Stimulated activated effector memory CD8-positive, alpha-beta T cell treated with anti-CD3 and anti-CD28 coated beads, Interleukin-12 subunit alpha, Interleukin-12 subunit beta, amount 100 ng/mL, for 72 hours (primary cell): ENCODE results near the gene COL25A1.

Source experiments
- ATAC-seq: fragments of 150-1000 bp; cut with Tn5 transposase; 2 replicates; pipeline ENCODE4 v1.10.0; 2021
- DNase-seq, 2 donors: peaks; one replicate each; pipeline ENCODE4 v3.0.0; 2021 to 2022; ENCODE audit warnings: low spot score in 2 of 2
- H3K27ac Mint-ChIP-seq: one replicate; pipeline ENCODE4 v1.8.0; 2022; ENCODE audit warnings: mild to moderate bottlenecking, mixed read lengths
- H3K36me3 Mint-ChIP-seq: one replicate; pipeline ENCODE4 v1.8.0; 2022; ENCODE audit warnings: mild to moderate bottlenecking, mixed read lengths
- H3K4me1 Mint-ChIP-seq: one replicate; pipeline ENCODE4 v1.8.0; 2022; ENCODE audit warnings: mixed read lengths
- H3K4me3 Mint-ChIP-seq: one replicate; pipeline ENCODE4 v1.8.0; 2022; ENCODE audit warnings: mild to moderate bottlenecking, mixed read lengths
- H3K9me3 Mint-ChIP-seq: one replicate; pipeline ENCODE4 v1.8.0; 2022; ENCODE audit warnings: mixed read lengths

Gene COL25A1

DNA sequence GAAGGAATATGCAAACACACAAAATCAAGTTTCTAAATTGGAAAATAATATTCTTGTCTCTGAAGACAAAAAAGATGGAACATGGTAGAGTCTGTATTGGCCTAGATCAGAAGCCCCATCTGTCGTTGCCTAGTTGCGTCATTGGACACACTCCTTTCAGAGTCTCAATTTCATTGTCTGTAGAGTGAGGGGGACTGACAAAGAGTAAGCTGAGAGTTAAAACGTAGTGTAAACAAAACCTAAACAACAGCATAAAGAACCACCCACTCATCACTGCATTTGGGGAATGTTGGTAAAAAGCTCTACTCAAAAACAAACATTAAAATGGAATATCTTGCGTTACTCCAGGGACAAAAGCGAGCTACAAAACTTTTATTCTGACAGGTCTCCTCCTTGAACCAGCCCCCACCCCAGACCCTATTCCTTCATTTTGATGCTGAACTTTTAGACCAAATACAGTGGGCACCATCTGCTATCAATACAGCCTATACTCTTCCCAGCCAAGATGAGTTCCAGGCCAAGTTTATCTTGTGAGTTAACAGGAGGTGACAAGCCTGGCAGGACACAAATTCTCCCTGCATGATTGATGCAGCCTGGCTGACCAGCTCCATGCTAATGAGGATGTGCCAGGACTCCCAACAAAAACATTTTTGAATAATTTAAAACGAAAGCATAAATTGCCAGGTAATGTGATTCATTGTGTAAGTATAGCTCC lies 125.2 kb downstream of the COL25A1 start:
- H3K36me3 Mint-ChIP-seq, result no peaks in the 10 kb centered on the region
- H3K9me3 Mint-ChIP-seq, result no peaks in the 10 kb centered on the region
- no peak overlapping the region for H3K27ac Mint-ChIP-seq
- no peaks in the 10 kb centered on the region for H3K4me1 Mint-ChIP-seq
- DNase-seq (no peak), ATAC-seq (no peak)
- no peak overlapping the region for H3K4me3 Mint-ChIP-seq

DNA sequence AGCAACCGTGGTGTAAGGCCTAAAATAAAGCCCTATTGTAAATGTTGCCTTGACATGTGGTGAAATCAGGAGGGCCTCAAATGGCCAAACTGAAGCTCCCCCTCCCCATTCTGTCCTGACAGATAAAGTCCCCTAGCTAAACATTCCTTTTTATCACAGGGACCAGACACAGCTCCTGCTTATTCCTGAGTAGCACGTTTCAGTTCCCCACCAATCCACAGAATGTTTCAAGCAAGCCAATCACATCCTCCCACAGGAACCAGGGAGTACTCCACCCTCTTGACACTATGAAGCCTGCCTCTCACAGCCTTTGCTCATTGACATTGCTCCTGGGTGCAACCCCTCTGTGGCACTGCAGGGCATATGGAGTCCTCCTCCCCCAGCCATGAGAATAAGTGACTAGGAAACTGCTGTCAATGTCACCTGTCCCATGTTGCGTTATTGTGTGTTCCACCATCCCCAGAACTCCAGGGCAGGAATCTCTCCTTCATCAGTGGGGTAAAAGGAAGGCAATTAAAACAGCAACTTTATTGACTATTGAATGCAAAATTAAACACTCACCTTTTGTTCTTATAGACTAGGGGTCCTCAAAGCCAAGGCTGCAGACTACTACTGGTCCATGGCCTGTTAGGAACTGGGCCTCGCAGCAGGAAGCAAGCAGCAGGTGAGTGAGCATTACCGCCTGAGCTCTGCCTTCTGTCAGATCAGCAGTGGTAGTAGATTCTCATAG lies 128.1 kb downstream of the COL25A1 start:
- no peak for DNase-seq
- H3K27ac Mint-ChIP-seq, result no peak overlapping the region
- ATAC-seq, result no peak
- H3K4me1 Mint-ChIP-seq, result no peaks in the 10 kb centered on the region
- H3K9me3 Mint-ChIP-seq, result no peaks in the 10 kb centered on the region
- H3K4me3 Mint-ChIP-seq, result no peak overlapping the region
- H3K36me3 Mint-ChIP-seq, result no peaks in the 10 kb centered on the region

DNA sequence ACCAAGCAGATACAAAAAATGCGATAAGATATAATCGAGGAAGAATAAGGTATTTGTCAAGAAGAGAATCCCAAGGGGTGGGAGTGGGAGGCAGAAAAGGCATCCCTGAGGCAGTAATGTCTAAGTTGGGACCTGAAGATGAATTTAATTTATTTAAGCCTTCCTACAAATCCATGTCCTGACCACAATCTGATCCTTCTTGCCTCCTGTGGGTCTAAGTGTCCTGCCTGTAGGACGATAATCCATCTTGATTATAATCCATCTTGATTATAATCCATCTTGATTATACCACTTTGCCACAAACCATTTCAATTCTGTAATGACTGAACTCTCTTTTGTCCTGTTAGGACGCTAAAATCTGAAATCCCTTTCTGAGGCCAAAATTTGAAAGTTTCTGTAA lies 130.2 kb downstream of the COL25A1 start:
- Mint-ChIP-seq H3K27ac (no peak overlapping the region), H3K4me3 (no peak overlapping the region), H3K4me1 (no peaks in the 10 kb centered on the region), H3K9me3 (no peaks in the 10 kb centered on the region), H3K36me3 (no peaks in the 10 kb centered on the region)
- ATAC-seq (no peak), DNase-seq (no peak)

DNA sequence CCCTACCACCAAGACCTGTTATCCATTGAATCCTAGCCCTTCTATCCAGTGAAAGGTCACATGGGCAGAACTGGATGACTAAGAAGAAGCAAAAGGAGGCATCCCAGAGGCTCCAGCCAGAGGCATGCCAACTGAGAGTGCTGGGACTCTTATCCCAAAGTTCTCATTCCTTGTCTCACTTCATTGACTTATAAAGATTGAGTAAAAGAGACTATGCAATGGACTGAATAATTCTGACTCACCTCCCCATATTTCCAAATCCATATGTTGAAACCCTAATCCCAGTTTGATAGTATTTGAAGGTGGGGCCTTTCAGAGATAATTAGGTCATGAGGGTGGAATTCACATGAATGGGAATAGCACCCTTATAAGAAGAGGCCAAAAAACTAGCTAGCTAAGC lies 131.4 kb downstream of the COL25A1 start:
- DNase-seq, result no peak
- Mint-ChIP-seq H3K36me3 (no peaks in the 10 kb centered on the region), H3K27ac (no peak overlapping the region), H3K4me3 (no peak overlapping the region), H3K9me3 (no peaks in the 10 kb centered on the region), H3K4me1 (no peaks in the 10 kb centered on the region)
- ATAC-seq, result no peak

DNA sequence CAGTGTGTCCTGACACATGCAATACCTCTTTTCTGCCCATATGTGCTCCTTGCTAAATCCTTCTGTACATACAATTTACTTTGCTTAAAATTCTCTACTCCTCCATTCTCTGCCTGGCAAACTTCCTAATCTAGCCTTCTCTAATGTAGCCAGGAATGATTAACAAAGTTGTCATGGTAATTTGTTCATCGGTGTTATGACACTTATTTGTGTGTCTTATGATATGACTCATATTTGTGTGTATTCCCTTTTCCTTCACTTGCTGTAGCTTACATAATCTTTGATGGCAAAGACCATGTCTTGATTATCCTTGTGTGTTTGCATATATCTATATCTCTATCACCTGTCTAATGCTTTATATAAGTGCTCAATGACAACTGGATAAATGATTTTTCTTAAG lies 133.3 kb downstream of the COL25A1 start:
- H3K27ac Mint-ChIP-seq, result no peak overlapping the region
- no peak overlapping the region for H3K4me3 Mint-ChIP-seq

DNA sequence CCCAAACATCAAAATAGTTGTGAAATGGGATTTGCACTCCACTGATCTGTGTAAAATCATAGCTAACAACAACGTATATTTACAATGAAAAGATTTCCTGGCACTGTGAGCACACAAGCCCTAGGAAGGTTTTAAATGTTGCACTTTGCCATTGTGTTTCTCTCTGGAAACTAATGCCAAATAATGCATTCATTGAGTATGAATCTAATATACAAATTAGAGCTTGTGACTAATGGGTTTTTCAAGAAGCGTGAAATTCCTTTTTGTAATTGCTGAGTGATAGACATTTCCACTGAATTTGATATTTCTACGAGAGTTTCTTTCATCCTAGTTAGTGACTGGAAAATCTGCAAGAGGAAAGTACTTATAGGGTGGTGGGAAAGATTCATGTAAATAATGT lies 135.9 kb downstream of the COL25A1 start:
- Mint-ChIP-seq H3K9me3 (no peaks in the 10 kb centered on the region), H3K4me3 (no peak overlapping the region), H3K36me3 (no peaks in the 10 kb centered on the region), H3K27ac (no peak overlapping the region), H3K4me1 (no peaks in the 10 kb centered on the region)
- ATAC-seq (no peak), DNase-seq (no peak)

More for the DNA sequence above, 133.3 kb downstream of the COL25A1 start:
- no peaks in the 10 kb centered on the region for H3K36me3 Mint-ChIP-seq
- ATAC-seq (no peak), DNase-seq (no peak)
- no peaks in the 10 kb centered on the region for H3K4me1 Mint-ChIP-seq
- H3K9me3 Mint-ChIP-seq, result no peaks in the 10 kb centered on the region

DNA sequence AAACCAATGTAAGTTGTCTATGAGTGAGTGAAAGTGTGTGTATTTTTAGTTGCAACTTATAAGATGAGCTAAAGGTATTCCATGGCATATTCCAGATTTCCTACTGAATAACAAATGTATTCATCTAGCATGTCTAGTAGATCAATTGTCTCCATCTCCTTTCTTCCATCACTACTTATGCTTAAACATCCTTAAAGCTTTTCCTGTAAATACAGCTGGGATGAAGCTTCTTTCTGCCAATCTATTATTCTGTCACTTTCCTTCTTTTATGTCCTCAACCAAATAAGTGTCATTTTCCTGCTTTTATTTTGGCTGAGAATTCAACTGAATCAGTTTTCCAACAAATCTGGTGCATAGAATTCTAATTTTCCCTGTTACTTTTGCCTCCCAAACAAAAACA lies 136.3 kb downstream of the COL25A1 start:
- Mint-ChIP-seq H3K36me3 (no peaks in the 10 kb centered on the region), H3K27ac (no peak overlapping the region), H3K4me3 (no peak overlapping the region), H3K4me1 (no peaks in the 10 kb centered on the region), H3K9me3 (no peaks in the 10 kb centered on the region)
- no peak for DNase-seq
- ATAC-seq, result no peak

DNA sequence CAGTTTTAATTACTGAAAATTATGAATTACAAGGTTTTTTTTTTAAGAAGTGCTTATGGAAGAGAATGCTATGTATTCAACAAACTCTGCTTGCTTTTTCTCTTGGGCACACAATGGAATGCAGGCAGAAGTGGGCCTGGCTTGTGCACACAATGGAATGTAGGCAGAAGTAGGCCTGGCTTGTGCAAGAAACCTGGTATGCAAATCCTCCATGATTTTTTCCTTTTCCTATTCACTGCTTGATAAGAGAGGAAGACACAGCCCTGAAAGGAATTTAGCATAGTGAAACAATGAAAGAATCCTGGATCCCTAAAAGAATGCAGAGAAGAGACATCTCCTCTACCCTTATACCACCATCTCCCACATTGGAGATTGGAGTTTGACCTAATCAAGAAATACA lies 138.4 kb downstream of the COL25A1 start:
- Mint-ChIP-seq H3K9me3 (no peaks in the 10 kb centered on the region), H3K27ac (no peak overlapping the region), H3K4me1 (no peaks in the 10 kb centered on the region), H3K4me3 (no peak overlapping the region), H3K36me3 (no peaks in the 10 kb centered on the region)
- ATAC-seq (no peak), DNase-seq (no peak)

DNA sequence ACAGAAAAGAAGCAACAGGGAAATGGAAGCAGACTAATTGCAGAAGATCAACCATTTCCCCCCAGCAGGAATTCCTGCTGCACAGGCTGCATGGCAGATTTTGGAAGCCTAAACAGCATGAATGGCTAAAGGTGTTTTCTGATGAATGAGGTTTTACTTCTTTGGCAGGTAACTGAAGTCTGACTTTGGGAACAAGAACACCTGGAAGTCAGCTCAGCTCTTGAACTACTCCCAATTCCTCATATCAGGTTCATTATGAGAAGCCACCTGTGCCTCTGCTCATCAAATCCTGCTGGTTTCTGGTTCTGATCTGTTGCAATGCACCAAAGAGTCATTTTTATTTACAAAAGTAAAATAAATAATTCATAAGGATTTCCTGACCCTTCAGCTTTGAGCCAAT lies 139.0 kb downstream of the COL25A1 start:
- ATAC-seq (no peak), DNase-seq (no peak)
- H3K27ac Mint-ChIP-seq, result no peak overlapping the region
- no peaks in the 10 kb centered on the region for H3K4me1 Mint-ChIP-seq
- H3K4me3 Mint-ChIP-seq, result no peak overlapping the region
- H3K9me3 Mint-ChIP-seq, result no peaks in the 10 kb centered on the region
- no peaks in the 10 kb centered on the region for H3K36me3 Mint-ChIP-seq

DNA sequence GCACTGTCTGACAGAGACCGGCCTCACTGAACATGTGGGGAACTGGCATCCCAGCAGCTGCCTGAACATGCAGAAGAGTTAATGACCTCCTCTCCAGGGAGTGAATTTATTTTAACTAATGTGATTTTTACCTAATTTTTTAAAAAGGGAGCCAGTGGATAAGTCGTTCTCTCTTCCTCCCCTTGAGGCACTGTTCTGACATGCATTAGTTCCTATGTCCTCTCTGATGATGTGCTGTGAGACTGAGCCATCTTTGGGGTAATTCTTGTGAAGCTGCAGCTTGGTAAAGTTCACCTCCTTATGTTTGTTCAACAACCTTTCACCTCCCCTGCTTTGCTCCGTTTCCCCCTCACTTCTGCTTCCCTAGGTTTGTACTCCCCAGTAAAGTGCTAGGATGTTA lies 139.7 kb downstream of the COL25A1 start:
- ATAC-seq (no peak), DNase-seq (no peak)
- Mint-ChIP-seq H3K36me3 (no peaks in the 10 kb centered on the region), H3K4me3 (no peak overlapping the region), H3K9me3 (no peaks in the 10 kb centered on the region), H3K27ac (no peak overlapping the region), H3K4me1 (no peaks in the 10 kb centered on the region)

DNA sequence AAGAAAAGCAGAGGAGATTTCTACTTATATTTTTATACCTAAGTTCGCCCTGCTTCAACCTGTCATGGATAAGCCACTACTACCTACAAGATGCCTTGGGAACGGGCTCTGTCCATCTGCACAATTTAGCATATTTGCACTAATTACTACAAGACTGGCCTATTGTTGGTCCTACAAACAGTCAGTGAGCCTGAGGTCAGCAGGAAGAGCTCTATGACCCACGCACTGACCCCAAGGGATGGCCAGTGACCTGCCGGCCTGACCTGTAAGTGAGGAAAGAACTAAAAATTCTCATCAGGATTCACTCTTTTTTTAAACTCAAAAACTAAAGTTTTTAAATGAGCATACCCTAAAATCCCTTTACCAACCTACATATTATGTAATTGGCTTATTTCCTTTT lies 142.0 kb downstream of the COL25A1 start:
- H3K36me3 Mint-ChIP-seq, result no peaks in the 10 kb centered on the region
- H3K4me3 Mint-ChIP-seq, result no peak overlapping the region
- H3K4me1 Mint-ChIP-seq, result no peaks in the 10 kb centered on the region
- DNase-seq (no peak), ATAC-seq (no peak)
- H3K27ac Mint-ChIP-seq, result no peak overlapping the region
- H3K9me3 Mint-ChIP-seq, result no peaks in the 10 kb centered on the region

DNA sequence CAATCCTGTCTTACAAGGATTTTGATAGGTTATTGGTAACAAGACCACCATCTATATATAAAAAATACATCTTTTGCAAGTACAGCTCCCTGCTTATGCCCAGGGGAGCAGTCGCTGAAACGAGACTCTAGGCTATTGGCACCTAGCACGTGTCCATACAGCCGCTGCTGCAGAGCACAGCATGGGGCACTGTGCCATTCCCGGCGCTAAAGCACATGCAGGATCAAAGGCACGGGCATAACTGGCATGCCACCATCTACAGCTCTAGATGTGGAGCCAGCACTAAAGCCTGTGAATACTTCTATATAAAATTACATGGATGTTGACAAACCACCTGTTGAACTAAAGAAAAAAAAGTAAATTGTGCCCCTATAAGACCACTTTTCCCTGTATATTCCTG lies 144.8 kb downstream of the COL25A1 start:
- Mint-ChIP-seq H3K36me3 (no peaks in the 10 kb centered on the region), H3K4me1 (no peaks in the 10 kb centered on the region), H3K4me3 (no peak overlapping the region), H3K27ac (no peak overlapping the region), H3K9me3 (no peaks in the 10 kb centered on the region)
- ATAC-seq, result no peak
- DNase-seq, result no peak

DNA sequence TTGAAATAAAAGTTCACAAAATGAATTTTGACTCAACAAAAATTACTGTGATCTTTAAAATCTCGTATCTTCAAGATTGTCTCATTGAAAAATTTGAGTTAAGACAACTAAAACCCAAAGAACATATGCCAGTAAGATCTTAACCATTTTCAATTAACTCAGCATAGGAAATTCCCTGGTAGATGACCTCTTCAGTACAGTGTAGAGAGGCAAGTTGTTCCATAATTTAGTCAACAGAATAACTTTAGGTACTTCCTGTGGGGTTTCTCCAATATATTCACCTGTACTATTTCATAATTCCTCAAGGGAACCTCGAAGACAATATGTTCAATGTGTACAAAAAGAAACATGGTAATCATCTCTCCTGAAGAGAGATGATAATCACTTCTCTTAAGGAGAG lies 145.3 kb downstream of the COL25A1 start:
- ATAC-seq, result no peak
- Mint-ChIP-seq H3K9me3 (no peaks in the 10 kb centered on the region), H3K27ac (no peak overlapping the region), H3K4me3 (no peak overlapping the region), H3K36me3 (no peaks in the 10 kb centered on the region), H3K4me1 (no peaks in the 10 kb centered on the region)
- no peak for DNase-seq

DNA sequence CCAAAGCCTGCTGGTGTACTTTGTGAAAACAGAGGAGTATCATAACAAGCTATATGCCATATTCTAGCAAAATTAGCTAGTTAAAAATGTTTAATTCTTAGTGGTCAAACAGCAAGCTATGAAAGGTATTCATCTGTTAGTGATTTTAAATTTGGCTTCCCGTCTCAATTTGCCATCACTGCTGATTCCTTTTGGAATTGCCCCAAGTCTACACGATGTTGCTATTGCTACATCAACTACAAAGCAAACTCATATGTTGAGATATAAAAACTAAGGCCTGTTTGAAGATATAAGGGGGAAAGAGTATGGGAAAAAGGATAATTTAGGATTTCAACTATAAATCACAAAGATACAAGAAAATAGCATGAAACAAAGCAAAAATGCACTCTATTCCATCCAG lies 146.1 kb downstream of the COL25A1 start:
- Mint-ChIP-seq H3K27ac (no peak overlapping the region), H3K4me1 (no peaks in the 10 kb centered on the region), H3K36me3 (no peaks in the 10 kb centered on the region), H3K4me3 (no peak overlapping the region), H3K9me3 (no peaks in the 10 kb centered on the region)
- ATAC-seq (no peak), DNase-seq (no peak)

DNA sequence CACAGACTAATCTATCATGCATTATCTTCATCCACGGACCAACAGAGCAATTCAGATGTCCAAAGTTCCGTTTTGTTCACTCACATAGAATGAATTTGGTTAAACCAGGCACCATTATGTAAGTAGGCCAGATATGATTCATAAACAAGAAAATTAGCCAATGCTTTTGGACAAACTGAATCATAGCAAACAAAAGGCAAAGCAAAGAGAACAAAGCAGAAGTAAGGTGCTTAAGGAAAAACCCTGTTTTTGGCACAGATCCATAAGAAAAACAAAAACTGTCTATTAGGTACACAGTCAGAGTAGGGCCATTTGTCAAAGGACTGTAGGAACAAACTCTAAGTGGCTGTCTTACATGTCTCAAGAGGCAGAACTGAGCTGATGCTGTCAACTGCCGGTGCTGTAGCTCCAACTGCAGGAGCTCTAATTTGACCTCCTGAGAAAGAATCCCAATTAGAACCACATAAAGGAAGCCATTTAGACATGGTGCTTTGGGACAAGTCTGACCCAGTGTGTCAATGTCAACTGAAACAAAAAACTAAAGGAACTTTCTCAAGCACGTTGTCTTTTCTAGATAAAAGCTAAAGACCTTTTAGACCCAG lies 146.7 kb downstream of the COL25A1 start:
- Mint-ChIP-seq H3K27ac (no peak overlapping the region), H3K4me1 (no peaks in the 10 kb centered on the region), H3K4me3 (no peak overlapping the region), H3K9me3 (no peaks in the 10 kb centered on the region), H3K36me3 (no peaks in the 10 kb centered on the region)
- ATAC-seq, result no peak
- no peak for DNase-seq

DNA sequence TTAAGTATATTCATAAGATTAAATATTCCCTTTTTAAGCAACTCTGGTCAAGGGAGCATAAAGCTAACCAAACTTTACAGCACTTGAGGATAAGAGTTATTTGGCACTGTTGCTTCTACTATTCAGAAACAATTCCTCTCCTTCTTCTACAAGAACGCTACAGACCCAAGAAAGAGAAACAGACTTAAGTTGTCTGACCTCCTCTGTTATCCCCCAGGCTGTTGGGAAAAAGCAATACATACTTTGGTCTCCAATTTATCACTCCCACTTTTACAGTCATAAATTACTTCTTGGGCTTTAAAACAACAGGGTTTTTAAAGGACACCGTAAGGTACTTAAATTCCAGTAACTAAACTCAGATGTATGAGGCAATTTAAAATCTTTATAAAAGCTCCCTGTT lies 147.4 kb downstream of the COL25A1 start:
- Mint-ChIP-seq H3K27ac (no peak overlapping the region), H3K36me3 (no peaks in the 10 kb centered on the region), H3K4me3 (no peak overlapping the region), H3K9me3 (no peaks in the 10 kb centered on the region), H3K4me1 (no peaks in the 10 kb centered on the region)
- no peak for ATAC-seq
- no peak for DNase-seq
